ENCODE measurements around the gene CRYAA. TPM values are rescaled to one million over a fixed set of nuclear protein-coding genes. Genes with fewer than 3 reads are reported as not detected.
"Not testable (repeated sequence)": the region's sequence is repeated elsewhere in the genome, so short reads cannot be mapped to it uniquely, and the experiment has no call there.

The CRYAA gene
- total RNA-seq, 4 donors from 2014 or later: not detected

DNA sequence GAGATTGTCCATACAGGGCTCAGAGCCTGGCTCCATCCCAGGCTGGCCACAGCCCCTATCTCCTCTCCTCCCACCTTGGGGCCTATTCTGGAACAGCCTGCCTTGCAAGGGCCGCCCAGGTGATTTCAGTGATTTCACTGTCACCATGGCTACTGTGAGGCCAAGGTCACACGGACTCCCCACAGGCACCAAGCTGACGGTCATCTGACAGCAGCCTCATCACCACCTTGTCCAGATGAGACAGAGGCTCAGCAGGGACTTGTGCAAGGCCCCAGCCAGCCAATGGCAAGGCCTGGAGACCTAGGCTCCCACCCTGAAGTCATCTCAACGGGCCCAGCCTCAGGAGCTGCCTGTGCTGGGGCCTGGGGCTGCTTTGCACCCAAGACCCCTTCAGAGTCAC is 6.2 kb downstream of the CRYAA start:
- ATAC-seq (ENCODE audit: low FRiP score); DNase-seq (ENCODE audit: low spot score): not testable (repeated sequence)

DNA sequence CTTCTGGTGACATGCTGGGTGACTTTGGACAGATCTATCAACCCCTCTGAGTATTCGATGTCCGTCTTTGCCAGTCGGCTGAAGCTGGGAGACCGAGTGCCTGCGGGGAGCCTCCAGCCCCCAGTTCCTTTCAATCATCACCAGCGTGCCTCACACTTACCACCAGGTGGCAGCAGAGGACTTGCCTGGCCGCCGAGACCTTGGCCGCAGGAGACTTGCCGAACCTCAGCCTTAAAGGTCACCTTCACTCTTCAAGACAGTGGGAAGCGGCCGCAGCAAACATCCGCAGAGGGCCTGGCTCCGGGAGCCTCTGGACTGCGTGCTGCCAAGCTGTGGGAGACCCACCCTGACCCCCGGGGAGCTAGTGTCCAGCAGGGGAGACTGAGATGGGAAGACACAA is 7.8 kb downstream of the CRYAA start:
- not testable (repeated sequence) for DNase-seq (ENCODE audit: low spot score)
- peak; percentile 77 for ATAC-seq (ENCODE audit: low FRiP score)

DNA sequence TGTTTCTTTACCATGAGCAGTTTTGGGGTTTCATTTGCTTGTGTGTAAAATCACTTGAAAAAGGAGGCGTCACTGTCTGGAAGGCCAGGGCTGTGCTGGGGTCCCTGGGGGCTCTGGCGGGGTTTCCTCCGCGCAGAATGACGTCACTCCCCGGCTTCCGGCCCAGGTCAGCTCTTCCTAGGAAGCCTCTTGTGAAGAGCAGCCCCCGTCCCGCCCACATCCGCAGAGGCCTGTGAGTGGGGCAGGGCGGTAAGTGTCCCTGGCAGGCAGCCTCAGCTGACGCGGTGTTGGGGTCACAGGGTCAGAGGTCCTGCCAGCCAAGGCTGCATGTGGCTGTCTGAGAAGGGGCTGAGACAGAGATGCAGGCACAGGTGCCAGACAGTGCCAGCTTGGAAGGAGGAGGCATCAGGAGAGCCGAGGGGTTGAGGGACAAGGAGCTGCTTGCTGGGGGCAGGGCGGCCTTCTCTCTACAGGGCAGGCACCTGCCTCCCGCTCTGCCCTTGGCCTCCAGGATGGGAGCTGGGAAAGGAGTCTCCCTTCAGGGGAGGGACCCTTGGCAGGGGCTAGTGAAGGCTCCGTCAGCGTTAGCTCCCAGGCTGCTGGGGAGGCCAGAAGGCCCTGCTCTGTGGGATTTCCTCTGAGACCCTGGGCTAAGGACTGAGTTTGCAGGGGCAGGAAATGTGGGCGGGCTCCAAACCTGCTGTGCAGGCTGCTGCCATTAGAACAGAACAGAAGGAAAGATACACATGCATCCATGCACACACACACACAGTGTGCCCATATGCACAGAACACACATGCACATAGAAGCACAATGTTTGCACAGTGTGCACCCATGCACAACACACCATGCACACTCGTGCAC is 8.5 kb downstream of the CRYAA start:
- not testable (repeated sequence) for DNase-seq (ENCODE audit: low spot score)
- peak; percentile 81 for ATAC-seq (ENCODE audit: low FRiP score)

DNA sequence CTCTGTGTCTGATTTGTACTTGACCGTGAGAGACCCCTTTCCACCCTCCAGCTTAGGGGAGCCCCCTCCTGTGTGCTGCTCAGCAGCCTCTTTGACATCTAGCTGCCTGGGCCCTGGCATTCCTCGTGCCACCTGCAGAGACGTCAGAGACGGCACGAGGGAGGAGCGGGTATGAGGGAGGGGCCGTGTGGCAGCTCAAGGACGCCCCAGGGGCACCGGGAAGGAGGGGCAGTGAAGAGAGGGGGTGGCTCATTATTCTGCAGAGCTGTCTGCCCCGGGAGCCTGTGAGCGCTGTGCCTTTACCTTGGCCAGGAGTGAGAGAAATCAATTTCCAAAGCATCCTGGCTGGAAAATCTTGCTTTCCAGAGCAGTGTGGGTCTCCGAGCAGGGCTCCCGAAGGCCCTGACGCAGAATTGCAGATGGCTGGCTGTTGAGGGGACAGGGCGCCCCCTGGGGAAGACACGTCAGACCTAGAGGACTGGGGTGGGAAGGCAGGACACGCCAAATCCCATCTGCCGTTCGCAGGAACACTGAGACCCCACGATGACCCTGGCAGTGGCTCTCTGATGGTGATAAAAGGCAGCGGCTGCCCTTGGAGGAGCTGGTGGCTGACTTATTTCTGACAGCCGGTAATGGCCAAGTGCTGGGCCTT is 9.5 kb downstream of the CRYAA start:
- ATAC-seq (ENCODE audit: low FRiP score); DNase-seq (ENCODE audit: low spot score): not testable (repeated sequence)

DNA sequence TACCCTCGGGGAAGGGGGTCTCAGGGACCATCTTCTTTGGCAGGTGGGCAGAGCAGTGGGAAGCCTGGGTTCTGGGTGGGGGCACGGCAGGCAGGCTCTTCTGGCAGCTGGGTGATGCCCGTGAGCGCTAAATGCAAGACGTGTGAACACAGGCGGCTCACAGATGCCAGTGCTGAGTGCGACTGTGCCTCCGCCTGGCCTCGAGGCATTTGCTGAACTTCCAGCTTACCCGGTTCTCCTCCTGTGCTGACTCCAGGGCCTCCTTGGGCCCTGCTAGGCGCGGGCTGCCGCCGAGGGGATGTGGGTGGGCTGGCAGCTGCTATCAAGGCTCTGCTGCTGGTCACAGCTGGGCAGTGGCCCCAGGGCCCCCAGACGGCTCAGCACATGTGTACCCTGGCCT is 12.2 kb downstream of the CRYAA start:
- ATAC-seq (ENCODE audit: low FRiP score); DNase-seq (ENCODE audit: low spot score): not testable (repeated sequence)

DNA sequence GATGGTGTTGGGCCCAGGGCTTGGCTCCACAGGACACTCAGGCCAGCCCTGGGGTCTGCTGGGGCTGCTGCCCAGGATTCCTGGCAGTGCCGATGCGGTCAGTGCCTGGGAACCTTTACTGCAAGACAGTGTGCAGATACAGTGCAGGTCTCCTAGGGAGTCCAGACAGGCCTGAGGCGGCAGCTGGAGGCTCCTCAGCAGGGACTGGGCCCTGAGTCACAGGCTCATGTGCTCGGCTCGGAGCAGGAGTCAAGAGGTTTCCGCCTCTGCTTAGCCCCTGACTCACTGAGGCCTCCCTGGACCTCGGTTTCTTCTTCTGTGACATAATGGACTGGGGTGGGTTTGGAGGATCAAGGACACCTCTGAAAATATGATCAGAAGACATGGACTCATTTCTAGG is 18.5 kb downstream of the CRYAA start:
- ATAC-seq (ENCODE audit: low FRiP score); DNase-seq (ENCODE audit: low spot score): not testable (repeated sequence)

DNA sequence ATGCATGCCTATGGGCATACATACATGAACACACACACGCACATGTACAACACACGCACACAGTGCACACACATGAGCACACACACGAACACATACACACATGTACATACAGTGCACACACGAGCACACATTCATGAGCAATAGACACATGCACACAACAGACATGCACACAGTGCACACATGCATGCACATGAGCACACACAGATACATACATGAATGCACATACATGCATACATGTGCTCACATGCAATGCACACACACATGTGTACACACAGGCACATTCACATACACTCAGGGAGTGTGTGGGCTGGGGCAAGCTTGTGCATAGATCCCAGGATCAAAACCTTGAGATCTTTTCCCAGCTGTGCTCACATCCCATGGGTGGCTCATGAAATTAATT is 18.9 kb downstream of the CRYAA start:
- no peak for DNase-seq (ENCODE audit: low spot score)
- TF ChIP-seq, protein P1, sequence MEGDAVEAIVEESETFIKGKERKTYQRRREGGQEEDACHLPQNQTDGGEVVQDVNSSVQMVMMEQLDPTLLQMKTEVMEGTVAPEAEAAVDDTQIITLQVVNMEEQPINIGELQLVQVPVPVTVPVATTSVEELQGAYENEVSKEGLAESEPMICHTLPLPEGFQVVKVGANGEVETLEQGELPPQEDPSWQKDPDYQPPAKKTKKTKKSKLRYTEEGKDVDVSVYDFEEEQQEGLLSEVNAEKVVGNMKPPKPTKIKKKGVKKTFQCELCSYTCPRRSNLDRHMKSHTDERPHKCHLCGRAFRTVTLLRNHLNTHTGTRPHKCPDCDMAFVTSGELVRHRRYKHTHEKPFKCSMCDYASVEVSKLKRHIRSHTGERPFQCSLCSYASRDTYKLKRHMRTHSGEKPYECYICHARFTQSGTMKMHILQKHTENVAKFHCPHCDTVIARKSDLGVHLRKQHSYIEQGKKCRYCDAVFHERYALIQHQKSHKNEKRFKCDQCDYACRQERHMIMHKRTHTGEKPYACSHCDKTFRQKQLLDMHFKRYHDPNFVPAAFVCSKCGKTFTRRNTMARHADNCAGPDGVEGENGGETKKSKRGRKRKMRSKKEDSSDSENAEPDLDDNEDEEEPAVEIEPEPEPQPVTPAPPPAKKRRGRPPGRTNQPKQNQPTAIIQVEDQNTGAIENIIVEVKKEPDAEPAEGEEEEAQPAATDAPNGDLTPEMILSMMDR (IDR thresholded peaks at IDR 0.05): no peak
- ATAC-seq (ENCODE audit: low FRiP score): no peak

DNA sequence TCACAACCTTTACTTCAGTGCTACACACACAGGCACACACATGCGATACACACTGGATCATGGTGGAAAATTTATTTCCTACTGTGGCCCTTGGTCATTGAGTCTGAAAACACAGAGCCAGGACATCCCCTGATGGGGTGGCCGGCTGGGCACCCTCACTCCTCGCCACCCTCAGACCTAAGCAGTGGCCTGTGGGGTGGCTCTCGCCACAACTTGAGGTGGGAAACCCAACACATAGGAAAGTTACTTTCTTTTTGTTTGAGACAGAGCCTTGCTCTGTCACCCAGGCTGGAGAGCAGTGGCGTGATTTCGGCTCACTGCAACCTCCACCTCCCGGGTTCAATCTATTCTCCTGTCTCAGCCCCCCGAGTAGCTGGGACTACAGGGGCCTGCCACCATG is 19.4 kb downstream of the CRYAA start:
- no peak for ATAC-seq (ENCODE audit: low FRiP score)
- TF ChIP-seq, protein P1 (IDR thresholded peaks at IDR 0.05): no peak
- no peak for DNase-seq (ENCODE audit: low spot score)

DNA sequence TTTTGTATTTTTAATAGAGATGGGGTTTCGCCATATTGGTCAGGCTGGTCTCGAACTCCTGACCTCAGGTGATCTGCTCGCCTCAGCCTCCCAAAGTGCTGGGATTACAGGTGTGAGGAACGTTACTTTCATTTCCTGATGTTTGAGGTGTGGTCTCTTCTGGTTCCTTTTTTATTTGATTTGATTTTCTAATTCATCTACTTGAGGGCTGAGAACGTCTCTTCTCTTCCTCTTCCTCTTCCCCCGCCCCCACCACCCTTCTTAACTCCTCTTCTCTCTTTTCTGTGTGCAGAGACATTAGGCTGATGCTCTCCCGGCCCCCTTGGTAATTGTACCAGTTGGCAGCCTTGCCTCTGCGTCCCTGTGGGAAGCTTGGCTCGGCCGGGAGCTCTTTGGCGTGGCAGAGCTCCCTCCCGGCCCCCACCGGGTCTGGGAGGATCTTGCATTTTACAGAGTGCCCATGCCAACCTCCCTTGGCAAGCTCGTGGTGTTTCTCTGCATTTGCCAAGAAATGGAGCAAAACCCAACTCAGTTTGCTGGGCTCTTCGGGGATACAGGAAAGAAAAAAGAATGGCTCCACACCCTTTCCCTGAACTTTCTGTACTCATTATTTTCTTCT is 19.9 kb downstream of the CRYAA start:
- DNase-seq (ENCODE audit: low spot score) (no peak), ATAC-seq (ENCODE audit: low FRiP score) (peak; percentile 78)
- TF ChIP-seq, protein P1 (IDR thresholded peaks at IDR 0.05): no peak

DNA sequence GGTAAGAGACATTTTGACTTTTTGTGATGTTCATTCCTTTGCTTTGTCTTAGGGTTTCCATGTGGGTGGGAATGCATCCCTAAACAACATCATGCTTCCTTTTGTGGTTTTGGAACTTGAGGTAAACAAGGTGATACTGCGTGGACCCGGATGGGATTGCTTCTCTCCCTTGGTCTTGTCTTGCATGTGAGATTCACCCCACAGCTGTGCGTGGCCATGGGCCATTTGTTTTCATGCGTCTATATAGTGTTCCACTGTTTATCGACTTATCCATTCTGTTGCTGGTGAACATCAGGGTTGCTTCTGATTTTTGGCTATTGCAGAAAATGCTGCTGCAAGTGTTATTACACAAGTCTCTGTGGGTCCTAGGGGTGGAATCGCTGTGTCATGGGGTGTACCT is 21.1 kb downstream of the CRYAA start:
- ATAC-seq (ENCODE audit: low FRiP score) (no peak), DNase-seq (ENCODE audit: low spot score) (no peak)

More for the DNA sequence above, 21.1 kb downstream of the CRYAA start:
- TF ChIP-seq, protein P1 (IDR thresholded peaks at IDR 0.05): no peak

Measured in omental fat pad (tissue), 4 donors.